OCI-LY3 (cell line): Measurements from ENCODE around the gene SIL1.
"Not testable (repeated sequence)": the region's sequence is repeated elsewhere in the genome, so short reads cannot be mapped to it uniquely, and the experiment has no call there.

ENCODE experiments used
- H2AFZ ChIP-seq: fragments of 200-600, 300-600 bp; shearing (Covaris generic); 2 replicates; pipeline ENCODE4 v1.6.0; 2014; ENCODE audit warnings: antibody characterized with exemption, low read depth, low read length
- H3K27ac ChIP-seq: fragments of 200-600, 300-600 bp; sonication (generic); 2 replicates; pipeline ENCODE4 v1.5.1; 2014; ENCODE audit warnings: mild to moderate bottlenecking, low read length, moderate library complexity, mixed read lengths
- H3K27me3 ChIP-seq: fragments of 200-600, 300-600 bp; sonication (generic); 2 replicates; pipeline ENCODE4 v1.6.1; 2014; ENCODE audit warnings: low read depth, low read length, mixed read lengths
- H3K36me3 ChIP-seq: fragments of 200-600, 300-600 bp; sonication (generic); replicated peaks from 2 replicates; pipeline ENCODE3; 2014; ENCODE audit warnings: low read depth, low read length, mixed read lengths
- H3K4me1 ChIP-seq: fragments of 300-600, 200-600 bp; sonication (generic); 2 replicates; pipeline ENCODE4 v1.6.1; 2014; ENCODE audit warnings: low read length, mixed read lengths
- H3K4me2 ChIP-seq: fragments of 200-600, 300-600 bp; sonication (generic); 2 replicates; pipeline ENCODE4 v1.6.1; 2014; ENCODE audit warnings: low read length, mixed read lengths
- H3K4me3 ChIP-seq: fragments of 300-600, 200-600 bp; sonication (generic); 2 replicates; pipeline ENCODE4 v1.5.1; 2014; ENCODE audit warnings: antibody characterized with exemption, mild to moderate bottlenecking, low read length, moderate library complexity
- H3K79me2 ChIP-seq: fragments of 300-600, 200-600 bp; shearing (Covaris generic); 2 replicates; pipeline ENCODE4 v1.6.1; 2014; ENCODE audit warnings: mild to moderate bottlenecking, low read length, mixed read lengths
- H3K9ac ChIP-seq: fragments of 300-600, 200-600 bp; shearing (Covaris generic); 2 replicates; pipeline ENCODE4 v1.6.0; 2014; ENCODE audit warnings: mild to moderate bottlenecking, low read length, moderate library complexity
- H3K9me3 ChIP-seq: fragments of 200-600, 300-600 bp; shearing (Covaris generic); 2 replicates; pipeline ENCODE4 v1.6.1; 2014; ENCODE audit warnings: low read length, mixed read lengths; ENCODE audit not compliant: insufficient read depth
- H4K20me1 ChIP-seq: fragments of 200-600, 300-600 bp; sonication (generic); 2 replicates; pipeline ENCODE4 v1.6.1; 2016; ENCODE audit warnings: low read length, mixed read lengths; ENCODE audit not compliant: insufficient read depth
- EZH2phosphoT487 ChIP-seq: fragments of 200-600 bp; shearing (Covaris generic); IDR thresholded peaks from 2 replicates; pipeline ENCODE4 v1.6.1; 2018; ENCODE audit warnings: antibody characterized with exemption, mixed run types, low read depth
- TF ChIP-seq, protein P1 (sequence below): fragments of 200-600, 300-600 bp; sonication (generic); IDR thresholded peaks from 2 replicates; pipeline ENCODE4 v1.5.1; 2014; ENCODE audit warnings: antibody characterized with exemption, low read length, low read depth

Gene SIL1

DNA sequence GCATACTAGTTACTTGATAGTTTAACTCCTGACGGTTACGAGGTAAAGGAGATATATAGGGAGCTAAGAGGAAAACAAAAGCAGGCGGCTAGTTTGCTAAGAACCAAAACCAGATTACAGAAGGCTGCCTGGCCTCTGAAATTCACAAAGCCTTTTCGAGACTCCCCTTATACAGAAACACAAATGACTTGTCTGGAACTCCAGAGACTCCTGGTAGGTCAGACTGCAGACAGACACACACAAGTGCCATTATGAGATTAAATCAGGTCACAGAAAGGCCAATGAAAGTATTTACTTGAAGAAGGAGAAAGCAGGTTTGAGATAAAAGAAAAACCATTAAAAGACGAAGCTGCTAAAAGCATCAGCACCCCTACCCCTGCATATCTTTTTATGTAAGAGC, 180.5 kb downstream of the SIL1 start:
- no peak overlapping the region for H3K4me3 ChIP-seq
- no peak overlapping the region for H3K4me2 ChIP-seq
- H3K27me3 ChIP-seq, result no peaks in the 10 kb centered on the region
- no peak overlapping the region for H3K9ac ChIP-seq
- TF ChIP-seq EZH2phosphoT487, result no peak
- TF ChIP-seq, protein P1, sequence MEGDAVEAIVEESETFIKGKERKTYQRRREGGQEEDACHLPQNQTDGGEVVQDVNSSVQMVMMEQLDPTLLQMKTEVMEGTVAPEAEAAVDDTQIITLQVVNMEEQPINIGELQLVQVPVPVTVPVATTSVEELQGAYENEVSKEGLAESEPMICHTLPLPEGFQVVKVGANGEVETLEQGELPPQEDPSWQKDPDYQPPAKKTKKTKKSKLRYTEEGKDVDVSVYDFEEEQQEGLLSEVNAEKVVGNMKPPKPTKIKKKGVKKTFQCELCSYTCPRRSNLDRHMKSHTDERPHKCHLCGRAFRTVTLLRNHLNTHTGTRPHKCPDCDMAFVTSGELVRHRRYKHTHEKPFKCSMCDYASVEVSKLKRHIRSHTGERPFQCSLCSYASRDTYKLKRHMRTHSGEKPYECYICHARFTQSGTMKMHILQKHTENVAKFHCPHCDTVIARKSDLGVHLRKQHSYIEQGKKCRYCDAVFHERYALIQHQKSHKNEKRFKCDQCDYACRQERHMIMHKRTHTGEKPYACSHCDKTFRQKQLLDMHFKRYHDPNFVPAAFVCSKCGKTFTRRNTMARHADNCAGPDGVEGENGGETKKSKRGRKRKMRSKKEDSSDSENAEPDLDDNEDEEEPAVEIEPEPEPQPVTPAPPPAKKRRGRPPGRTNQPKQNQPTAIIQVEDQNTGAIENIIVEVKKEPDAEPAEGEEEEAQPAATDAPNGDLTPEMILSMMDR, result no peak
- H3K36me3 ChIP-seq, result no peaks in the 10 kb centered on the region
- H3K27ac ChIP-seq, result no peak overlapping the region
- no peaks in the 10 kb centered on the region for H3K9me3 ChIP-seq
- no peak overlapping the region for H2AFZ ChIP-seq
- no peaks in the 10 kb centered on the region for H3K79me2 ChIP-seq
- H4K20me1 ChIP-seq, result no peaks in the 10 kb centered on the region
- H3K4me1 ChIP-seq, result no peaks in the 10 kb centered on the region

GRCh38 chr5:139016186-139016585, 182.0 kb downstream of the SIL1 start:
- Histone ChIP-seq H3K27me3 (no peaks in the 10 kb centered on the region), H3K36me3 (no peaks in the 10 kb centered on the region), H3K27ac (no peak overlapping the region), H3K9me3 (no peaks in the 10 kb centered on the region), H3K4me2 (no peak overlapping the region), H3K4me3 (no peak overlapping the region), H4K20me1 (no peaks in the 10 kb centered on the region), H3K79me2 (no peaks in the 10 kb centered on the region), H3K4me1 (no peaks in the 10 kb centered on the region), H2AFZ (no peak overlapping the region), H3K9ac (no peak overlapping the region)
- TF ChIP-seq, protein P1, result no peak
- TF ChIP-seq EZH2phosphoT487, result no peak

- H3K9ac ChIP-seq, result no peak overlapping the region
- H3K27me3 ChIP-seq, result no peaks in the 10 kb centered on the region
- no peaks in the 10 kb centered on the region for H3K79me2 ChIP-seq
- H3K4me2 ChIP-seq, result no peak overlapping the region
- H2AFZ ChIP-seq, result no peak overlapping the region
- H3K4me1 ChIP-seq, result no peaks in the 10 kb centered on the region
- no peaks in the 10 kb centered on the region for H3K9me3 ChIP-seq
- no peaks in the 10 kb centered on the region for H3K36me3 ChIP-seq
- H3K27ac ChIP-seq, result no peak overlapping the region
- no peak overlapping the region for H3K4me3 ChIP-seq
- H4K20me1 ChIP-seq, result no peaks in the 10 kb centered on the region
- no peak for TF ChIP-seq EZH2phosphoT487
- TF ChIP-seq, protein P1, result no peak
These were observed 183.4 kb downstream of the SIL1 start for GRCh38 chr5:139014726-139015125.

DNA sequence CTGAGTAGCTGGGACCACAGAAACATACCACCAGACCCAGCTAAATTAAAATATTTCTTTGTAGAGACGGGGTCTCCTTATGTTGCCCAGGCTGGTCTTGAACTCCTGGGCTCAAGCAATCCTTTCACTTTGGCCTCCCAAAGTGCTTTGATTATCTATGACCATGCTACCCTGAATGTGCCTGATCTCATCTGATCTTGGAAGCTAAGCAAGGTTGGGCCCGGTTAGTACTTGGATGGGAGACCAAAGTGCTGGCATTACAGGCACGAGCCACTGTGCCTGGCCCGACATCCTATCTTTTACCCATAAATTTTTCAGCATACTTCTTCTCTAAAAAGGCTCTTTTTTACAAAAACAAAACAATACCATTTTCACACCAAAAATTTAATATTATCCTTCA, 186.0 kb downstream of the SIL1 start:
- TF ChIP-seq, protein P1, result no peak
- TF ChIP-seq EZH2phosphoT487, result no peak
- H3K27me3 ChIP-seq, result no peaks in the 10 kb centered on the region
- H4K20me1 ChIP-seq, result no peaks in the 10 kb centered on the region
- no peaks in the 10 kb centered on the region for H3K4me1 ChIP-seq
- no peaks in the 10 kb centered on the region for H3K9me3 ChIP-seq
- no peak overlapping the region for H3K9ac ChIP-seq
- H3K79me2 ChIP-seq, result no peaks in the 10 kb centered on the region
- H2AFZ ChIP-seq, result no peak overlapping the region
- H3K4me2 ChIP-seq, result no peak overlapping the region
- H3K4me3 ChIP-seq, result no peak overlapping the region
- no peaks in the 10 kb centered on the region for H3K36me3 ChIP-seq
- no peak overlapping the region for H3K27ac ChIP-seq

DNA sequence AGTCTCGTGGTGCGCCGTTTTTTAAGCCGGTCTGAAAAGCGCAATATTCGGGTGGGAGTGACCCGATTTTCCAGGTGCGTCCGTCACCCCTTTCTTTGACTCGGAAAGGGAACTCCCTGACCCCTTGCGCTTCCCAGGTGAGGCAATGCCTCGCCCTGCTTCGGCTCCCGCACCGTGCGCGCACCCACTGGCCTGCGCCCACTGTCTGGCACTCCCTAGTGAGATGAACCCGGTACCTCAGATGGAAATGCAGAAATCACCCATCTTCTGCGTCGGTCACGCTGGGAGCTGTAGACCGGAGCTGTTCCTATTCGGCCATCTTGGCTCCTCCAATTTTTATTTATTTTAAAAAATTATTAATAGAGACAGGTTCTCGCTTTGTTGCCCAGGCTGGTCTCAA, 187.0 kb downstream of the SIL1 start:
- H3K36me3 ChIP-seq, H3K4me3 ChIP-seq, H3K4me1 ChIP-seq, H3K79me2 ChIP-seq, H3K27me3 ChIP-seq, H2AFZ ChIP-seq, H3K9me3 ChIP-seq, H4K20me1 ChIP-seq, H3K9ac ChIP-seq, H3K4me2 ChIP-seq, H3K27ac ChIP-seq: not testable (repeated sequence)
